Stimulated activated CD4-positive, alpha-beta T cell treated with anti-CD3 and anti-CD28 coated beads, Interleukin-4, amount 100 ng/mL, for 1 hour (primary cell): ENCODE data around the gene MMP14.
A peak's percentile ranks its signal among the peaks of the same experiment; 100 is the strongest.

Experiments
- DNase-seq: peaks from one replicate; pipeline ENCODE4 v3.0.0-alpha.2; 2020

MMP14 gene

DNA sequence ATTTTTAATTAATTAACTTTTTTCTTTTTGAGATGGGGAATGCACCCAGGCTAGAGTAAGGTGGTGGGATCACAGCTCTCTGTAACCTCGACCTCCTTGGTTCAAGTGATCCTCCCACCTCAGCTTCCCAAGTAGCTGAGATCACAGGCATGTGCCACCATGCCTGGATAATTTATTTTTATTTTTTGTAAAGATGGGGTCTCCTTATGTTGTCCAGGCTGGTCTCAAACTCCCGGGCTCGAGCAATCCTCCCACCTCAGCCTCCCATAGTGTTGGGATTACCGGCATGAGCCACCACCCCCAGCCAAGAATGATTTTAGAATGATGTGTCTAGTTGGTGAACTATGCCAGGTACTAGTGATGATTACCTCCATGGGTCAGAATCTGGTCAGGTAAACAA, 28.6 kb downstream of the MMP14 start:
- DNase-seq, result no peak

DNA sequence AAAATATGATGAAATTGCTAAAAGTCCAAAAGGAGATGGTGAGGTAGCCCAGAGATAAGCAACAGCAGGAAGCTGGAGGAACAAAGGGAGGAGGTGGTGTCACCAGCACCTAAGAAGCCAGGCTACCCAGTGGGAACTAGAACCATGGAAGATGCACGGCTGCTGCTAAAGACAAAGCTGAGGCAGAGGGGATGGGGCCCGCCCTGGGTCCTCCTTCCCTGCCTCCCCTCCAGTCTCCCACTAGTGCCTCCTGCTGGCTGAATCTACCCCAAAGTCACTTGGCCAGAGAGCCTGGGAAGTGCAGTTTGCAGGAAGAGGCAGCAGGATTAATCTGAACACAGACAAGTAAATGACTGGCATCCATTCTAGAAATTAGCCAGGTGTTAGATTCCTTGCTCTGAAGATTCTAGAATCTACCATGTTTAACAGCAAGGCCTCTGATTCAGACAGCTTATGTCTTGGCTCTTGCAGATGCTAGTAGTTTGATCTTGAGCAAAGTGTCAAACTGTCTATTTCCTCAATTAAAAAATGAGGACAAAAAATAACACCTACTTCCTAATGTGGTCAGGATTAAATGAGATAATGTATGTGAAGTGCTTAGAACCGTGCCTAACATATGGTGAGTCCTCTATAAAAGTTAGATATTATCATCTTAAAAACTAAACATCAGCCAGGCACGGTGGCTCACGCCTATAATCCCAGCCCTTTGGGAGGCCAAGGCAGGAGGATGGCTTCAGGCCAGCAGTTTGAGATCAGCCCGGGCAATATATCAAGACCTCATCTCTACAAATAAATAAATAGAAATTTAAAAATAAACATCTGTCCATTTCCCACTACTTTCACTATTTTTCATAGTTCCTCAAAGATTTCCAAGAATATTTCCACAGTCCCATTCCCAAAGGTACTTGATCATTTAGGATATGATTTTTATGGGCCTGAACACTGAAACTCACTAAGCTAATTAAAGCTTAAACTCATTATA, 29.3 kb downstream of the MMP14 start:
- DNase-seq, result no peak

DNA sequence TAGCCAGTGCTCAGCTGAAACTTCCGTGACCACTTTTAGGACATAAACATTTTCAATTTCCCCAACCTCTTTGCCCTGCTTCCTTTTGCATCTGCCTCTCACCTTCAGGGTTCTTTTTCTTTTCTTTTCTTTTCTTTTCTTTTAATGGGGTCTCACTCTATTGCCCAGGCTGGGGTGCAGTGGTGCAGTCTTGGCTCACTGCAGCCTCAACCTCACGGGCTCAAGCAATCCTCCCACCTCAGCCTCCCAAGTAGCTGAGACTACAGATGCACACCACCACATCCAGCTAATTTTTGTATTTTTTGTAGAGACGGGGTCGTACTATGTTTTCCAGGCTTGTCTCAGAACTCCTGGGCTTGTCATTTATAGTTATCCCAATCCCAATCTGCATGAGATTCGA, 30.5 kb downstream of the MMP14 start:
- no peak for DNase-seq

DNA sequence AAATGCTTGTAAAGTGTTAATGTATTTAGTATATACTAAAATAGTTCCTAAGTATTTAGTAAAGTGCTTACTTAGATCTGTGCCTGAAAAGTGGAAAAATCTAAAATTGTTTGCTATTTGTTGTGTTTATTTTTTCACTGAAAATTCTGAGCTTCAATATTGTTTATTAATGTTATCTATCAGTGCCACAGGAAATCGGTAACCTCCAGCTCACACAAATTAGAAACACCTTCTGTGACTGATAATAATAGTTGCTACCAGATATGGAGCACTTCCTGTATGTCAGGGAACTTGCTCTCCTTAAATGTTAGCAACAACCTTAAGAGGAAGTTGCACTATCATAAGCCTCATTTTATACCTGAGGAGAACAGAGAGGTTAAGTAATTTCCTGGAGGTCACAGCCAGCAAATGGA, 34.4 kb downstream of the MMP14 start:
- no peak for DNase-seq

DNA sequence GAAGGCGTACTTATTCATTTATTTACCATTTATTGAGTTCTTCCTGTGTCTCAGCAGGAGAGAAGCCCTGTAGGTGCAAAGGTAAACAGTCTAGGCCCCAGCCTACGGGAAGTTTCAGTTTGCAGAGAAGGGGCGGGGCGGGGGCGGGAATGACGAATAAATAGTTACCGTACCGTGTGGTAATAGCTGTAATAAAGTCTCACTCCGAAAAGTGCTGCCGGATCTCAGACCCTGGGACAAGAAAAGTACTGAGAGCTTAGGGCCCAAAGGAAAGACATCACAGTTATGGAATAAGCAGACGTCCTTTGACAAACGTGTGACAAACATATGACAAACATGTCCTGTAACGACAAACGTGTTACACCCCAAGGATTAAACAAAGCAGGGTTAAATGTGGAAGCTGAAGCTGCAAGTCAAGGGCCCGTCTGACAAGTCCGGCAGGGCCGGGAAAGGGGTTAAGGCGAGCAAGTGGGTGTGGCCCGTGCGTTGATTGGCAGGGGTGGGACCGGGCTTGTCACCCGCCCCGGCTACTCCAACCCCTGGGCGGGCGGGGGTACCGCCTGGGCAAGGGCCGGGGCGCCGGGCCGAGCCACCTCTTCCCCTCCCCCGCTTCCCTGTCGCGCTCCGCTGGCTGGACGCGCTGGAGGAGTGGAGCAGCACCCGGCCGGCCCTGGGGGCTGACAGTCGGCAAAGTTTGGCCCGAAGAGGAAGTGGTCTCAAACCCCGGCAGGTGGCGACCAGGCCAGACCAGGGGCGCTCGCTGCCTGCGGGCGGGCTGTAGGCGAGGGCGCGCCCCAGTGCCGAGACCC, 35.0 kb downstream of the MMP14 start, which contains the start of gene LRP10:
LRP10 (plus strand) TSS at position 517 of the 809 bp plus-strand sequence. CDS start 564 bp downstream, outside the sequence.
- peak; percentile 78 for DNase-seq

DNA sequence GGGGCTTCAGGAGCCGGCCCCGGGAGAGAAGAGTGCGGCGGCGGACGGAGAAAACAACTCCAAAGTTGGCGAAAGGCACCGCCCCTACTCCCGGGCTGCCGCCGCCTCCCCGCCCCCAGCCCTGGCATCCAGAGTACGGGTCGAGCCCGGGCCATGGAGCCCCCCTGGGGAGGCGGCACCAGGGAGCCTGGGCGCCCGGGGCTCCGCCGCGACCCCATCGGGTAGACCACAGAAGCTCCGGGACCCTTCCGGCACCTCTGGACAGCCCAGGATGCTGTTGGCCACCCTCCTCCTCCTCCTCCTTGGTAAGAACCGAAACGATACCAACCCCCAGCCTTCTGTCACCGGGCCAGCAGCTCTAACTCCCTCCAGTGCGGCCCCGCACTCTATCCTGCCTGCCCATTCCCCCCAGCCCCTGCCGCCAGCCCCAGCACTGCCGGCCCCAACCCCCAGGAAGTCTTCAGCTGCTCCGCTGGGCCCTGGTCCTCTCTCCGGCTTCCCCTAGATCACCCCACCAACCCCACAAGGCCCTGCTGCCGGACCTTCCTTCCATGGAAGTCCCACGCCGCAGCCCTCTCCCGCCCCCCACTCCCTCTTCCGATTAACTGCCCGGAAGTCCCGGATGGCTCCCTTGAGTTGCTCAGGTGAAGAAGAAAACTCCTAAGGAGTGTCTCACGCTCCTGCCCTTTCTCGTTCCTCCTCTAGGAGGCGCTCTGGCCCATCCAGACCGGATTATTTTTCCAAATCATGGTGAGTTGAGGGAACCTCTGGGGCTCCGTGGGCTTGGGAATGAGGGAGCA, 35.8 kb downstream of the MMP14 start:
- peak; percentile 74 for DNase-seq

DNA sequence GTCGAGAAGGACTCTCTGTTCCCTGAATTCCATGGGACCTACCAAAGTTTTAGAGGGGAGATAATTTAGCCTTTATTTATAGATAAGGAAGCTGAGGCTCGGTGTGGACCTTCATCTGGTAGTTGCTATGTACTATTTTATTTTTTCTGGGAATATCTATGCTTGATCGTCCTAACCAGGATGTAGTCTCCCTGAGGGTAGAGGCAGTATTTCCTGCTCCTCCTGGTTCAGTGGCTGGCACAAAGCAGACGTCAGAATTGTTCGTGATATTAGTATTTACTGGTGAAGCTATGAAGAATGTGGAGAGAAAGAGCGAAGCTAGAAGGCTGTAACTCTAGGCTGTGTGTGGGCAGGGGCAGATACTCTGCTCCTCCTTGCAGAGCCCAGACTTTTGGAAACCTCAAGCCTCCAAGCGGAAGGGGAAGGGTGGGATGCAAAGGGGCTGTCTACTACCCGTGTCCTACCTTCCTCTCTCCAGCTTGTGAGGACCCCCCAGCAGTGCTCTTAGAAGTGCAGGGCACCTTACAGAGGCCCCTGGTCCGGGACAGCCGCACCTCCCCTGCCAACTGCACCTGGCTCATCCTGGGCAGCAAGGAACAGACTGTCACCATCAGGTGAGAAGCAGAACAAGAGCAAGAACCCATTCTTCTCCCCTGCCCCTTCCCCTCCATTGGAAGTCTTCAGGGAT, 36.6 kb downstream of the MMP14 start:
- no peak for DNase-seq

DNA sequence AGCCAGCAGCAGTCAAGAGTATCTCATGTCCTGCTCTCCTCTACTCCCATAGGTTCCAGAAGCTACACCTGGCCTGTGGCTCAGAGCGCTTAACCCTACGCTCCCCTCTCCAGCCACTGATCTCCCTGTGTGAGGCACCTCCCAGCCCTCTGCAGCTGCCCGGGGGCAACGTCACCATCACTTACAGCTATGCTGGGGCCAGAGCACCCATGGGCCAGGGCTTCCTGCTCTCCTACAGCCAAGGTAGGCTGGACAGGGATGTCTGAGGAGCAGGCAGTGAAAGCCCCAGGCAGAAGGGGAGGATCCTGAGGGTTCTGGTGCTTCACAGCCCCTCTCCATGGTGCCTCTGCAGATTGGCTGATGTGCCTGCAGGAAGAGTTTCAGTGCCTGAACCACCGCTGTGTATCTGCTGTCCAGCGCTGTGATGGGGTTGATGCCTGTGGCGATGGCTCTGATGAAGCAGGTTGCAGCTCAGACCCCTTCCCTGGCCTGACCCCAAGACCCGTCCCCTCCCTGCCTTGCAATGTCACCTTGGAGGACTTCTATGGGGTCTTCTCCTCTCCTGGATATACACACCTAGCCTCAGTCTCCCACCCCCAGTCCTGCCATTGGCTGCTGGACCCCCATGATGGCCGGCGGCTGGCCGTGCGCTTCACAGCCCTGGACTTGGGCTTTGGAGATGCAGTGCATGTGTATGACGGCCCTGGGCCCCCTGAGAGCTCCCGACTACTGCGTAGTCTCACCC, 38.8 kb downstream of the MMP14 start:
- DNase-seq, result no peak

DNA sequence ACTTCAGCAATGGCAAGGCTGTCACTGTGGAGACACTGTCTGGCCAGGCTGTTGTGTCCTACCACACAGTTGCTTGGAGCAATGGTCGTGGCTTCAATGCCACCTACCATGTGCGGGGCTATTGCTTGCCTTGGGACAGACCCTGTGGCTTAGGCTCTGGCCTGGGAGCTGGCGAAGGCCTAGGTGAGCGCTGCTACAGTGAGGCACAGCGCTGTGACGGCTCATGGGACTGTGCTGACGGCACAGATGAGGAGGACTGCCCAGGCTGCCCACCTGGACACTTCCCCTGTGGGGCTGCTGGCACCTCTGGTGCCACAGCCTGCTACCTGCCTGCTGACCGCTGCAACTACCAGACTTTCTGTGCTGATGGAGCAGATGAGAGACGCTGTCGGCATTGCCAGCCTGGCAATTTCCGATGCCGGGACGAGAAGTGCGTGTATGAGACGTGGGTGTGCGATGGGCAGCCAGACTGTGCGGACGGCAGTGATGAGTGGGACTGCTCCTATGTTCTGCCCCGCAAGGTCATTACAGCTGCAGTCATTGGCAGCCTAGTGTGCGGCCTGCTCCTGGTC, 39.4 kb downstream of the MMP14 start:
- DNase-seq, result no peak

DNA sequence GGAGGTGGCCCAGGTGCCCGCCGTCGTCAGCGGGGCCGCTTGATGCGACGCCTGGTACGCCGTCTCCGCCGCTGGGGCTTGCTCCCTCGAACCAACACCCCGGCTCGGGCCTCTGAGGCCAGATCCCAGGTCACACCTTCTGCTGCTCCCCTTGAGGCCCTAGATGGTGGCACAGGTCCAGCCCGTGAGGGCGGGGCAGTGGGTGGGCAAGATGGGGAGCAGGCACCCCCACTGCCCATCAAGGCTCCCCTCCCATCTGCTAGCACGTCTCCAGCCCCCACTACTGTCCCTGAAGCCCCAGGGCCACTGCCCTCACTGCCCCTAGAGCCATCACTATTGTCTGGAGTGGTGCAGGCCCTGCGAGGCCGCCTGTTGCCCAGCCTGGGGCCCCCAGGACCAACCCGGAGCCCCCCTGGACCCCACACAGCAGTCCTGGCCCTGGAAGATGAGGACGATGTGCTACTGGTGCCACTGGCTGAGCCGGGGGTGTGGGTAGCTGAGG, 40.7 kb downstream of the MMP14 start:
- no peak for DNase-seq

DNA sequence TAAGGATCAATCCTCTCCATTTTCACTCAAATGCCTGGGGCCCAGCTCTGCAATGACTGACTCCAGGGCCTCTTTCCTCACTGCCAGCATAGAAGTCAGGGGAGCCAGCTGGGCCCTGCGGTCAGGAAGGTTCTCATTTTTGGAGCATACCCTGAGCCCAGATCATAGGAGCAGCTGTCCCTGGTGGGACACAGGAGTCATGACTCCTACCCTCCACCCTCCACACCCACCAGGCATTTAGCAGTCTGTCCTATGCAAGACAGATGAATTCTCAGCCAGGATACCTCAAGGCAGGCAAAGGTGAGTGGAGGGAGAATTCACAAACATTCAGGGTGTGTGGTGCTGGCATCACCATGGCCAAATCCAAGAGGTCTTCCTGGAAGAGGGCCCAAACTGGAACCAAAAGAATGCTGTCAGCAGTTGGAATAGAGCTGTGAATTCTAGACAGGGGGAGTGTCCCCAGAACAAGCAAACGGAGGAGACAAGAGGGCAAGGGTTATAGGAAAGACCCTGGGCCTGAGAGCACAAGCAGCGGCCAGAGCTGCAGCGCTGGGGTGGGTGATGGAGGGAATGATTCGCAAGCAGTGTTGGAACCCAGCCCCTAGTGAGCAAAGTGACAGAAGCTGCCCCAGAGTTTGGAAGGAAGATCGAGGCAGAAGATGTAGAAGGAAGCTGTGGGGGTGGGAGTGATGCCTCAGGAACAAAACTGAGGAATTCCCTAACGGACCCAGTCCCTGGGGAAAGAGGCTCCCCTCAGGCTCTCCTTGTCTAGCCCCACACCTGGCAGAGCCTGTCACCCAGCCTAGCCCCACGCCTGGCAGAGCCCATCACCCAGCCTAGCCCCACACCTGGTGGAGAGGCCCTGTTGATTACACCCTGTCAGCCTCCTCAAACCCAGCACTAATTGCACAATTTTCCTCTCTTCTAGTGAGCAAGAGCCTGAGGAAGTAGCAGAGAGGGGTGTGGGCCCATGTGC, 42.2 kb downstream of the MMP14 start:
- DNase-seq, result no peak

DNA sequence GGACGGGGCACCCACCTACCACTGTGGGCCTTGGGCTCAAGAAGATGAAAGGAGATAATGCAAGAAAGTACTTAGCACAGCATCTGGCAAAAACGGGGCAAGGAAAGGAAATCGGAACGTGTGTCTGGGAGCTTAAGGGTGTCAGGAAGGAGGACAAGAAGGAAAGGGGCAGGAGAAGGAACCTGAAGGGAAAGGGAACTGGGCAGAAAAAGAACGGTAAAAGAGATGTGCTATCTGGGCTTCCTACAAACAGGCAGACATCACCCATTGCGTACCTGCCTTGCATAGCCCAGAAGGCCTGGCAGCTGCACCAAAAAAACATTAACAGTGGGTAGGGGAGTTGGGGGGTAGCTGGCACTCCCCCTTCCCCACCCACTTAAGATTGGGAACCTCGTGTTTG, 45.7 kb downstream of the MMP14 start:
- no peak for DNase-seq

DNA sequence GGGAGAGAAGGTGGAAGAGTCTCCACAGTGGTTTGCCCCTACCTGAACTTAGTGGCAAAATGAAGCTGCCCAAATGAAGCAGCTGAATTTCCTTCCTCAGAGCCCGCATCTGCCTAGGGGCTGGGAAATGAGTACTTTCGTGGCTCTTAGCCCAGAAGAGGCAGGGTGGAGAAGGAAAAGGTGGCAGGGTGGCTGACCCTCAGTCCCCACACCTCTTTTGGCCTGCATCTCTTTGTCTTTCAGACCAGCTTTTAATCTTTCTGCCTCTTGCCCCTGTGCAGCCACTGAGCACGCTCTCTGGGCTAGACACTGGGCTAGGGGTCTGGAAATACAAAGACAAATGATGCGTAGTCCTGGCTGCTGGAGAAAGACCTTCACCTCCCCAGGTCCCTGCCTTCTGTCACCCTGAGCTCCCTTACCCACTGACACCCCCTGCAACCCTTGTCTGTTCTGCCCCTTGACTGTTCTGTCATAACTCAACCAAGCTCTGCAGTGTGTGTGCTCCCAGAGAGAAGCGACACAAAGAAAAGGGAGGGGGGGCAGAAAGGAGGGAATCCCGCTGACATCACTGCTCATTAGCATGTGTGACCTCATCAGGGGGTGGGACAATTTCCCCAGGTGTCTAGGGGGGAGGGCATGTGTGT, 46.3 kb downstream of the MMP14 start:
- DNase-seq, result peak; percentile 40

DNA sequence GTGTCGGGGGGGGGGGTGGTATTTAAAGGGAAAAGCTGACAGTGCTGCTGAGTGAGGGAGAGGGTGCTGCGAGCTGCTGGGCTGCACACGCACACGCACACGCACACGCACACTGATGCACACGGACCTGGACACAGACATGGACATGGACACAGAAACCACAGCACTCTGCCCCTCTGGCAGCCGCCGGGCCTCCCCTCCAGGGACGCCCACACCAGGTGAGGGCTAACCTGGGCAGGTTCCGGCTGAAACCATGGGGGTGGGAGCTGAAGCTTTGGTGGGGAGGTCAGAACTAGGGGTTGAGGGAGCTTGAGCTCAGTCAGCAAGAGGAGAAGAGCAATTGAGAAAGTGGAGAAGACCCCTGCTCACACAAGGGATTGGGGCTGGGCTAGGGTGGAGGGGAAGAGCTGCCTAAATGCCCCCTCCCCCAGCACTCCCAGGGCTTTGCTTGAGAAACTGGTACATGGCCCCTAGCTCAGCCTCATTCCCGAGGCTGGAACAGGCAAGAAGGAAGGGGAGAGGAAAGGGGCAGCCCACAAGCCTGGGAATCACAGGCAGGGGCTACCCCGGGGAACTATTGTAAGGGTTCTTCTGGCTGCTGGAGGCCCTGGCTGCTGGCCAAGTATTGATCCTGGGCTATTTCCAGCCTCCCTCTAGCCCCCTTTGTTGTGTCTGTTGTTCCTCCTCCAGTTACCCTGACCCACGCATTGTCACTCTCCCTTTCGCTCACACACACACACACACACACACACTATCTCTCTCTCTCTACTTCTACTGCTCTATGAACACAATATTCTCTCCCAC, 47.0 kb downstream of the MMP14 start, which contains the start of gene REM2:
REM2 (plus strand) TSS at position 50 of the 804 bp plus-strand sequence; CDS start at position 116, 66 bp downstream.
- no peak for DNase-seq

DNA sequence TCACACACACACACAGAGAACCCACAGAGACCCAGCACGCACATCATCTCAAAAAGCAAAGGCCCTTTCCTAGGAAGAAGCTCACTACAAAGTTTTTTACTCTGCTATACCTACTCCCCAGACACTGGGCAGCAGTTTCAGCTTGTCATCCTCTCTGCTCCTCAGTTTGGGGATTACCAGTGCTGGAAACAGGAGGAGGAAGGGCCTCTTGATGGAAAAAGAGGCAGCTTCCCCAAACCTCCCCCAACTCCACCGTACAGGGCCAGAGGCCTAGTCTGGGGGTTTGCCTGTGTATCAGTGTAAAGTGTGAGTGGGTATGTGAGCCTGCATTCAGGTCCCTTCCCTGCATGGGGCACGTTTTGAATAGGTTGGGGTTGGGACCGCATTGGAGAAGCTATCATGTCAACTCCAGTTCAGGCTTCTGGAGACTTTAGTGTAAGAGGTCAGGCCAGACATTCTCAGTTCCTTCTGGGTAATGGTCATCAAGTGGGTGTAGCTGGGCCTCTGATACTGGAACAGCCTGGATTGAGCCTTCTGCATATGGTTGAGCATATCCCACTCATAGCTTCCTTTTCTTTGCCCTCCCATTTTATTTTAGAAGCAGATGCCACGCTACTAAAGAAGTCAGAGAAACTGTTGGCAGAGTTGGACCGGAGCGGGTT, 47.8 kb downstream of the MMP14 start:
- no peak for DNase-seq

DNA sequence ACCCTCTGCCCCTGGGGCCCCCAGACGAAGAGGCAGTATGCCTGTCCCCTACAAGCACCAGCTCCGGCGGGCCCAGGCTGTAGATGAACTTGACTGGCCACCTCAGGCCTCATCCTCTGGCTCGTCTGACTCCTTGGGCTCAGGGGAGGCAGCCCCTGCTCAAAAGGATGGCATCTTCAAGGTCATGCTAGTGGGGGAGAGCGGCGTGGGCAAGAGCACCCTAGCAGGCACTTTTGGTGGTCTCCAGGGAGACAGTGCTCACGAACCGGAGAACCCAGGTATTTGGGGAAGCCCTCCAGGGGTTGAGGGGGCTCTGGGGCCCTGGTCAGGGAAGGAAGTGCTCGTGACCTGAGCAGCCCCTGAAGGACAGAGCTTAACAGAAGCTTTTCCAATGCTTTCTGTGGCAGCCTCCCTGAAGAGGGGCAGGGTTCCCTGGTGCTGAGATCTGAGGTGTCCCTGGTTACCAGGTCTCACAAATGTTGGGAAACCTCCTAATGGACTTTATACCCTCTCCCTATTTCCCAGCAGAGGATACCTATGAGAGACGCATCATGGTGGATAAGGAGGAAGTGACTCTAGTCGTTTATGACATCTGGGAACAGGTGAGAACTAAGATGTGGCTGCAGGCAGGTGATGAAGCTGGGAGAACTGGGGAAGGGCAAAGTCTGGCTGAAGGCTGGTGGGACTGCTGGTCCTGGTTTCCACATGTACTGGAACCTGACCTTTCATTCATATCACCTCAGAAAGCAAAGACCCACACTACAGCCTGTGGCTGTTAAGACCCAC, 48.5 kb downstream of the MMP14 start:
- no peak for DNase-seq

DNA sequence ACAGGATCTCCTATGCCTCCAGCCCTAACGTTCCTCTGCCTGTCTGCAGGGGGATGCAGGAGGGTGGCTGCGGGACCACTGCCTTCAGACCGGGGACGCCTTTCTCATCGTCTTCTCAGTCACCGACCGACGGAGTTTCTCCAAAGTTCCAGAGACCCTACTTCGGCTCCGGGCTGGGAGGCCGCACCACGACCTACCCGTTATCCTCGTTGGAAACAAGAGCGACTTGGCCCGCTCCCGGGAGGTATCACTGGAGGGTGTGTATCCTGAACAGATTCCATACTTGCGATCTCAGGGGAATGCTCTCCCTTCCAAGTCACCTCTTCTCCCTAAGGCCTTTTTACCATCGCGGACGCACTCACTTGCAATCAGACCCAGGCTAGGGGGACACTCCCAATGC, 49.6 kb downstream of the MMP14 start:
- no peak for DNase-seq
